ENCODE measurements around the gene UROS. TPM values are rescaled to one million over a fixed set of nuclear protein-coding genes. Genes with fewer than 3 reads are reported as not detected.

The UROS gene
- total RNA-seq, 1 donor from 2014 or later: 49.7 TPM

- intact Hi-C loops (cut with micrococcal nuclease): no loop called here
Observed at GRCh38 chr10:125768219-125768855, 54.7 kb downstream of the UROS start.

- intact Hi-C loops (cut with micrococcal nuclease): no loop called here
Observed at GRCh38 chr10:125766511-125766910, 56.5 kb downstream of the UROS start.

- intact Hi-C loops (cut with micrococcal nuclease): no loop called here
Observed at GRCh38 chr10:125765835-125766234, 57.2 kb downstream of the UROS start.

GRCh38 chr10:125762692-125763648, 60.1 kb downstream of the UROS start:
- intact Hi-C loops (cut with micrococcal nuclease): no loop called here

GRCh38 chr10:125761961-125762360, 61.1 kb downstream of the UROS start:
- intact Hi-C loops (cut with micrococcal nuclease): no loop called here

- intact Hi-C loops (cut with micrococcal nuclease): no loop called here
Observed at GRCh38 chr10:125757742-125758141, 65.3 kb downstream of the UROS start.

- intact Hi-C loops (cut with micrococcal nuclease): no loop called here
Observed at GRCh38 chr10:125756853-125757487, 66.1 kb downstream of the UROS start.

DNA sequence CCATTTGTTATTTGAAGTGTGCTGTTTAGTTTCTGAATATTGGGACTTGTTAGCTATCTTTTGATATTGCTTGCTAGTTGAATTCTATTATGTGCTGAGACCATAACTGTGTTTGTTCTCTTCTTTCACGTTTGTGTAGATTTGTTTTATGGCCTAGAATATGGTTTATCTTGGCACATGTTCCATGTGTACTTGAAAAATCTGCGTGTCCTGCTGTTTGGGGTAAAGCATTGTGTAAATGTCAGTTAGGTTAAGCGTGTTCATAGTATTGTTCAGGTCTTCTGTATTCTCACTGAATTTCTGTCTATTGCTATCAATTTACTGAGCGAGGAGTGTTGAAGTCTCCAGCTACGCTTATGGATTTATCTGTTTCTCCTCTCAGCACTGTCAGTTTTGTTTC, 66.9 kb downstream of the UROS start:
- intact Hi-C loops (cut with micrococcal nuclease): no loop called here

GRCh38 chr10:125747417-125747816, 75.6 kb downstream of the UROS start:
- intact Hi-C loops (cut with micrococcal nuclease): no loop called here

GRCh38 chr10:125744909-125745308, 78.1 kb downstream of the UROS start:
- intact Hi-C loops (cut with micrococcal nuclease): no loop called here

GRCh38 chr10:125742465-125742864, 80.6 kb downstream of the UROS start:
- intact Hi-C loops (cut with micrococcal nuclease): no loop called here

- intact Hi-C loops (cut with micrococcal nuclease): no loop called here
Observed at GRCh38 chr10:125739994-125740679, 82.9 kb downstream of the UROS start.

Other genes with a start within 250 kb of the UROS start
- not detected in 2 replicates for gene TEX36, start 140.1 kb downstream of the UROS start, total RNA-seq
- gene EDRF1, start 103.5 kb downstream of the UROS start, total RNA-seq: 40.8 and 44.0 TPM in 2 replicates
- 0.09 and 0.16 TPM in 2 replicates for gene MMP21, start 47.4 kb downstream of the UROS start, total RNA-seq
- 73.2 and 78.1 TPM in 2 replicates for gene BCCIP, start 288 bp upstream of the UROS start, total RNA-seq
- 7.3 and 8.7 TPM in 2 replicates for gene DHX32, start 58.0 kb upstream of the UROS start, total RNA-seq
- 0.14 TPM in 1 of 2 replicates, not detected in the other for gene FANK1, start 73.3 kb upstream of the UROS start, total RNA-seq

Measured in T-helper 2 cell treated with Interferon-gamma antibody and Interleukin-4, amounts not matched to agents 100 ng/mL and 5 ng/mL, for 36 hours (primary cell).